HG03108 (cell line): ENCODE data around the gene CSMD2.
"Not testable (repeated sequence)": the region's sequence is repeated elsewhere in the genome, so short reads cannot be mapped to it uniquely, and the experiment has no call there.

Source experiments
- ATAC-seq: cut with Tn5 transposase; IDR thresholded peaks from one replicate; pipeline ENCODE4 v1.9.1; 2021; ENCODE audit warnings: moderate library complexity; ENCODE audit not compliant: unreplicated experiment

The CSMD2 gene

DNA sequence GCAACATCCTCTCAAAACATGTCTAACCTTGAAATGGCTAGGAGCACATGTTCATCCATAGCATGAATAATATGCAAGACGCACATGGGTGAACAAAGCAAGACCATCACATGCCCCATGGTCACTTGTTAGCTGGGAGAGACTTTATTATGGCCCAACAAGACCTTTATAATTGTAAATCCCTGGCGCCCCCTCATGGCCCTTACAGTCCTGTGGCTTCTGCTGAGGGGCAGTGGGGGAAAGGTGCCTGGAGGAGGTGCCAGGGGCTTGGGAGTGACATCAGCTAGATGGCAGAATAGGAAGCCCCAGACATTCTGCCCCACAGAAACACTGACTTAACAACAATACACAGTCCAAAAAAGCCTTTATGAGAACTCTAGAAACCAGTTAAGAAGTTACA lies 51.7 kb downstream of the CSMD2 start:
- ATAC-seq, result no peak

DNA sequence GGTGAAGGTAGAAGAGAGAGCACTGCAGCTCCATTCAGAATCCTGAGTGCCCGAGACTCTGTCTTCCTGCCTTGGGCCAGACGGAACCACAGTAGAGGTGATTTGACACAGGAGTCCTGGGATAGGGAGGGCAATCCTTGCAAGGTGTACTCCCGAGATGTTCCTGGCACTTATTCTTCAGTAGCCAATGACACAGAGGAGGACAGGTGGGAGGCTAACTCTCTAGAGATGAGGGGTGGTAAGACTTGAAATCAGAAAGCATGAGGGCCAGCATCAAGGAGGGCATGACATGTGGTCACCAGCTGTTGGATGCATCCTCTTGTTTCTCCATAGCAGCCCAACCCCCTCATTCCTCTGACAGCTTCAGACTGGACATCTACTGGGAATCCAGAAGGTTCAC lies 56.3 kb downstream of the CSMD2 start:
- ATAC-seq, result no peak

GRCh38 chr1:34108269-34108668 lies 56.8 kb downstream of the CSMD2 start:
- no peak for ATAC-seq

- no peak for ATAC-seq
Observed at GRCh38 chr1:34101151-34101550, 63.9 kb downstream of the CSMD2 start.

- no peak for ATAC-seq
Observed at GRCh38 chr1:34100332-34100731, 64.7 kb downstream of the CSMD2 start.

DNA sequence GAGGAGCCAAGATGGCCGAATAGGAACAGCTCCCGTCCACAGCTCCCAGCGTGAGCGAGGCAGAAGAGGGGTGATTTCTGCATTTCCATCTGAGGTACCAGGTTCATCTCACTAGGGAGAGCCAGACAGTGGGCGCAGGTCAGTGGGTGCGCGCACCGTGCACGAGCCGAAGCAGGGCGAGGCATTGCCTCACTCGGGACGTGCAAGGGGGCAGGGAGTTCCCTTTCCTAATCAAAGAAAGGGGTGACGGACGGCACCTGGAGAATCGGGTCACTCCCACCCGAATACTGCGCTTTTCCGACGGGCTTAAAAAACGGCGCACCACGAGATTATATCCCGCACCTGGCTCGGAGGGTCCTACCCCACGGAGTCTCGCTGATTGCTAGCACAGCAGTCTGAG lies 72.6 kb downstream of the CSMD2 start:
- not testable (repeated sequence) for ATAC-seq

DNA sequence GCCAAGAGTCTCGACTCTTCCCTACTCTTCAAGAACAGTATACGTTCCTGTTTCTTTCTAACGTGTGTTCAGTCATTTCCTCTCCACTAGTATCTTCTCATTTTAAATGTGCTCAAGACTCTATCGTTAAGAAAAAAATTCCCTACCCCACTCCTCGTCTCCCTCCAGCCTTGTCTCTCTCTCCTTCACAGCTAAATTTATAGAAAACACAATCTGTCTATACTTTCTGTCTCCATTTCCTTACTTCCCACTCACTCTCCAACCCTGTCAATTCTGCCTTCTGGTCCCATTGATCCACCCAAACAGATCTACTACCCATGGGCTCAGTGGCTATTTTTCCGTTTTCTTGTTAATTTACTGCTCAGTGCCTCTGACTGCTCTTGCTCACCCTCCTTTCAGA lies 75.3 kb downstream of the CSMD2 start:
- no peak for ATAC-seq

- no peak for ATAC-seq
Observed at GRCh38 chr1:34087986-34088385, 77.0 kb downstream of the CSMD2 start.

GRCh38 chr1:34086561-34086960 lies 78.5 kb downstream of the CSMD2 start:
- ATAC-seq, result no peak

DNA sequence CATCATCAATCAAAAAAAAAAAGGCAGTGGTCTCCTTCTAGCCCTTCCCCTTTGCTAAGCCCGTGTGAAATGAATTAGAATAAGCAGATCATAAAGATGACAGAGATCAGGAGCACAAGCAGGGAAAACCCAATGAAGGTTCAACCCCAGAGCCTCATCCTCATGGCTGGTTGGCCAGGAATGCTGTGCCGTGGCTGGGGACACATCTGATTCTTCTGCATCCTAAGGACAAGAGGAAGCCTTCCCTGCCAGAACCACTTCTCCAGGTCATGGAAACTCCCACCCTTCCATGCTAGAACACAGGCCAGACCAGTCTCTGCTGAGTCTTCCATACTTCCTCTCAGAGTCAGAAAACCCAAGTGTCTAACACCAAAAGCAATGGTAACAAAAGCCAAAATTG lies 81.1 kb downstream of the CSMD2 start:
- no peak for ATAC-seq

- ATAC-seq, result not testable (repeated sequence)
Observed at GRCh38 chr1:34082085-34082670, 82.9 kb downstream of the CSMD2 start.

DNA sequence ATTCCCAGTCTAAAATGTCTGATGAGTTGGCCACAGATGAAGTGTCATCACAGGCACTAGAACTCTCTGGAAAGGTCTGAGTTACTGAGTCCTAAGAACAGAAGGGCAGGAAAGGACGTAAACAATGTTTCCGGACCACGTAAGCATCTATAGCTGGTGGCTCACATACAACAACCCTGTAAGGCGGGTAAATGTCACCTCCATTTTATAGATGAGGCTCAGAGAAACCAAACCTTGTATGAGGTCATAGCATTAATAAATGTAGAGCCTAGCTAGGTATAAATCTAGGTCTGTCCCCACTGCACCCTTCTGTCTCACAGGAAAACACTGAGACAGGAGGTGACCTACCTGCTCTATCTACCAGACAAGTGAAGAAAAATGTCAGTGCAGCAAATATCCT lies 86.6 kb downstream of the CSMD2 start:
- no peak for ATAC-seq

GRCh38 chr1:34075576-34075975 lies 89.5 kb downstream of the CSMD2 start:
- no peak for ATAC-seq

DNA sequence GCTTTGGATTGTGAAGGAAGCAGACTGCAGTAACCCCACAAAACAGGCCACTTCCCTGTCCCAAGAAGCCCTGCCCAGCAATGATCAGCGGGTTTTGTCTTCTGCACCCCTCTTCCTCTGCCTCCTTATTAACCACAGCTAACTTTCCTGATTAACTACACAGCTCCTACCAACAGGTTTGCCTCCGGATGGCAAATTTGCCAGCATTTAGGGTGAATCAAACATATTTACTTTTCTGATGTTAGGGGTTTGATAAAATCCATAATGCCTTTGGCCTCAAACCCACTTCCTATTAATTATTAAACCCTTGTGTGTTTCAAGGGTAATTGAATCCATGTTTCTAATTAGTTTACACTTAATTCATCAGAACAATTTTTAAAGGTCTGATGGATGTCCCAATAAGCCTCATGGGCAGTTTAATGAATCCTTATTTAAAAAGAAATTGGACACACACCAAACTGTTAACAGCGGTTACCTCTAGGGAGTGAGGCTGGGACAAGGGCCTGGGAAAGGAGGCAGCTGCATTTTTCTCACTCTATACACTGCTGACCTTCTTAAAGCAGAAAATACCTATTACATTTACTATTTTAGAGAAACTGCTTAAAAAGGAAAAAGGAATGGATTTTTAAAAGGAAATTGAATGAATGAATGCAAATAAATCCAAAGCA lies 91.9 kb downstream of the CSMD2 start:
- no peak for ATAC-seq

GRCh38 chr1:34070201-34070836 lies 94.7 kb downstream of the CSMD2 start:
- no peak for ATAC-seq

GRCh38 chr1:34066981-34067603 lies 97.9 kb downstream of the CSMD2 start:
- ATAC-seq, result no peak

GRCh38 chr1:34066166-34066565 lies 98.9 kb downstream of the CSMD2 start:
- no peak for ATAC-seq

- no peak for ATAC-seq
Observed at GRCh38 chr1:34065498-34065897, 99.5 kb downstream of the CSMD2 start.

DNA sequence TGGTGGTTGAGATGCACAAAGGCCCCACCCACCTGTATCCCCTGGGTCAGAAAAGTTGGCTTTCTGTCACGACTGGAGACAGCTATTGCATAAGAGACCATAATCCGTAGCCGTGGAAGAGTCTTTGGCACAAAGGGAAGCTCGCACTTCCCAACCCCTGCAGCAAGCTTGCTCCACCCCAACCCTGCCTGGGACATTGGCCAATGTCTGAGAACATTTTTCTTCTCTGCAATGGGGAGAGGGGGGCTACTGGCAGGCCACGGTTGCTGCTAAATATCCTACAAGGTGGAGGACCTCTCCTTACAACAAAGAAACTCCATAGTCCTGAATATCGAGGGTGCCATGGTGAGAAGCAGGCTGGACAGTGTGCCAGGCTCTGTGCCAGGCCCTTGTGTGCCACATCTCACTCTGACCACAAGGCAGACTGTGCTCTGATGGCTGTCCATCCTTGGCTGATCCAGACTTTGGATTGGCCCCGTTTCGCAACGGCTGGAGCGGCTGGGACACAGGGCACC lies 104.1 kb downstream of the CSMD2 start:
- ATAC-seq, result no peak

DNA sequence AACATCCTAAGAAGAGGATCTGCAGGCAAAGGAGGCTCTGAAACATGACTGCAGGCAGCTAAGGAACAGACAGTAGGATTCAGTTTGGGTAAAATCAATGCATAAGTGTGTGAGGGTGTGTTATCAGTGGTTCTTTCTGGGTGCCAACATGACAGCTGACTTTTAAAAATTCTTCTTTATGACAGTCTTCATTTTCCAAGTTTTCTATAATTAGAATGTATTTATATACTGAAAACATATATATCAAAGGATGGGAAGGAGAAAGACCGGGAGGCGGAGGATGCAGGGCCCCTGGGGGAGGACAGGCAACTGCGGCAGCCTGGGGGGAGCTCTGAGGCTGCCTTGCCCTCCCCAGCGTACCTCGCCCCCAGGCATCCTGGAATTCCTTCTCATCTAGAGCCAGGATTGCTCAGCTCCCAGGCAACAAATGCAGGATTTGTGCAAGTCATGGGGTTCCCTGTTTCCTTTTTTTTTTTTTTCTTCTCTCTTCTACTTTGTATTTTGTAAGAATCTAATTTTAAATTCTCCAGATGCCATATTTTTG lies 104.8 kb downstream of the CSMD2 start:
- no peak for ATAC-seq

- ATAC-seq, result no peak
Observed at GRCh38 chr1:34057347-34058130, 107.5 kb downstream of the CSMD2 start.
